Stimulated activated CD8-positive, alpha-beta memory T cell treated with anti-CD3 and anti-CD28 coated beads, Interleukin-7, amount 100 ng/mL, for 24 hours (primary cell): Measurements from ENCODE around the gene BTBD6.

Experiments used
- DNase-seq: peaks from one replicate; pipeline ENCODE4 v3.0.0-alpha.2; 2020; ENCODE audit warnings: low read depth

Gene BTBD6

GRCh38 chr14:105248368-105249181, at the start of gene BTBD6:
TSS of gene BTBD6 (plus strand) at chr14:105248533. CDS start at chr14:105248712, 179 bp downstream.
- peak; percentile 59 for DNase-seq

- DNase-seq, result no peak
Measured at GRCh38 chr14:105198588-105198987, 49.7 kb upstream of the BTBD6 start.

GRCh38 chr14:105199093-105199492, 49.2 kb upstream of the BTBD6 start:
- no peak for DNase-seq

- no peak for DNase-seq
Measured at GRCh38 chr14:105200074-105200473, 48.3 kb upstream of the BTBD6 start.

GRCh38 chr14:105200641-105201040, 47.7 kb upstream of the BTBD6 start:
- DNase-seq, result no peak

- no peak for DNase-seq
Measured at GRCh38 chr14:105201156-105201924, 47.0 kb upstream of the BTBD6 start.

- DNase-seq, result no peak
Measured at GRCh38 chr14:105201925-105202513, 46.3 kb upstream of the BTBD6 start.

GRCh38 chr14:105203057-105203531, 45.2 kb upstream of the BTBD6 start:
- DNase-seq, result peak; percentile 41

- DNase-seq, result no peak
Measured at GRCh38 chr14:105203701-105204100, 44.6 kb upstream of the BTBD6 start.

- DNase-seq, result no peak
Measured at GRCh38 chr14:105204206-105204930, 44.0 kb upstream of the BTBD6 start.

GRCh38 chr14:105204931-105205672, 43.2 kb upstream of the BTBD6 start:
- DNase-seq, result no peak

GRCh38 chr14:105205673-105206208, 42.6 kb upstream of the BTBD6 start:
- DNase-seq, result no peak

GRCh38 chr14:105206873-105207272, 41.5 kb upstream of the BTBD6 start:
- DNase-seq, result no peak

GRCh38 chr14:105207460-105207901, 40.9 kb upstream of the BTBD6 start:
- no peak for DNase-seq

- no peak for DNase-seq
Measured at GRCh38 chr14:105207996-105208737, 40.2 kb upstream of the BTBD6 start.

GRCh38 chr14:105208738-105209075, 39.6 kb upstream of the BTBD6 start:
- no peak for DNase-seq

- no peak for DNase-seq
Measured at GRCh38 chr14:105209091-105209490, 39.2 kb upstream of the BTBD6 start.

GRCh38 chr14:105209646-105210045, 38.7 kb upstream of the BTBD6 start:
- DNase-seq, result no peak

GRCh38 chr14:105210266-105211025, 37.9 kb upstream of the BTBD6 start:
- no peak for DNase-seq
